ENCODE measurements around the gene ATP2C2.
A peak's percentile ranks its signal among the peaks of the same experiment; 100 is the strongest.

Gene ATP2C2

GRCh38 chr16:84500531-84500930 is 132.2 kb downstream of the ATP2C2 start:
- H3K4me3 ChIP-seq (ENCODE audit: low read length) = no peak overlapping the region
- no peak for DNase-seq (ENCODE audit: low read depth)
- TF ChIP-seq CTCF (IDR thresholded peaks at IDR 0.05; ENCODE audit: insufficient read depth, low read depth, low read length, missing control alignments) = no peak

- peak overlapping the region; percentile 3 for H3K4me3 ChIP-seq (ENCODE audit: low read length)
- peak; percentile 94 for DNase-seq (ENCODE audit: low read depth)
- no peak for TF ChIP-seq CTCF (IDR thresholded peaks at IDR 0.05; ENCODE audit: insufficient read depth, low read depth, low read length, missing control alignments)
These were observed 132.9 kb downstream of the ATP2C2 start for GRCh38 chr16:84501077-84501735.

- DNase-seq (ENCODE audit: low read depth) = peak; percentile 76
- H3K4me3 ChIP-seq (ENCODE audit: low read length) = no peak overlapping the region
- TF ChIP-seq CTCF (IDR thresholded peaks at IDR 0.05; ENCODE audit: insufficient read depth, low read depth, low read length, missing control alignments) = no peak
These were observed 133.7 kb downstream of the ATP2C2 start for GRCh38 chr16:84502075-84502474.

GRCh38 chr16:84502581-84502980 is 134.2 kb downstream of the ATP2C2 start:
- TF ChIP-seq CTCF (IDR thresholded peaks at IDR 0.05; ENCODE audit: insufficient read depth, low read depth, low read length, missing control alignments) = no peak
- no peak overlapping the region for H3K4me3 ChIP-seq (ENCODE audit: low read length)
- peak; percentile 40 for DNase-seq (ENCODE audit: low read depth)

- peak overlapping the region; percentile 89 for H3K4me3 ChIP-seq (ENCODE audit: low read length)
- DNase-seq (ENCODE audit: low read depth) = peak; percentile 55
- no peak for TF ChIP-seq CTCF (IDR thresholded peaks at IDR 0.05; ENCODE audit: insufficient read depth, low read depth, low read length, missing control alignments)
These were observed 135.5 kb downstream of the ATP2C2 start for GRCh38 chr16:84503751-84504395.

GRCh38 chr16:84504420-84505248 is 136.3 kb downstream of the ATP2C2 start, which contains the start of gene MEAK7:
Gene MEAK7 (minus strand): TSS chr16:84504659. CDS start chr16:84498086, 6,573 bp downstream.
- H3K4me3 ChIP-seq (ENCODE audit: low read length) = peak within 1 kb of the TSS; percentile 89
- DNase-seq (ENCODE audit: low read depth) = peak; percentile 99
- no peak for TF ChIP-seq CTCF (IDR thresholded peaks at IDR 0.05; ENCODE audit: insufficient read depth, low read depth, low read length, missing control alignments)

All from epithelial cell of esophagus (primary cell).